ENCODE measurements around the gene EZH2. TPM values are rescaled to one million over a fixed set of nuclear protein-coding genes. Genes with fewer than 3 reads are reported as not detected.

EZH2 gene
- polyA plus RNA-seq, 1 of the 3 experiments (the other 2 are of a cell fraction) = 30.6 TPM

GRCh38 chr7:148898845-148899484 is 14.9 kb upstream of the EZH2 start:
- H3K4me2 ChIP-seq = no peak overlapping the region
- no peaks in the 10 kb centered on the region for H3K9me2 ChIP-seq
- no peaks in the 10 kb centered on the region for H3K36me3 ChIP-seq (replicated peaks in 1 of 2; ENCODE audit: control insufficient read depth in 1 of 2, insufficient read depth in 2 of 2, low read length in 1 of 2)
- TF ChIP-seq, protein P1, sequence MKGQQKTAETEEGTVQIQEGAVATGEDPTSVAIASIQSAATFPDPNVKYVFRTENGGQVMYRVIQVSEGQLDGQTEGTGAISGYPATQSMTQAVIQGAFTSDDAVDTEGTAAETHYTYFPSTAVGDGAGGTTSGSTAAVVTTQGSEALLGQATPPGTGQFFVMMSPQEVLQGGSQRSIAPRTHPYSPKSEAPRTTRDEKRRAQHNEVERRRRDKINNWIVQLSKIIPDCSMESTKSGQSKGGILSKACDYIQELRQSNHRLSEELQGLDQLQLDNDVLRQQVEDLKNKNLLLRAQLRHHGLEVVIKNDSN (IDR thresholded peaks at IDR 0.05; ENCODE audit: borderline replicate concordance, low read depth) = no peak
- TF ChIP-seq CTCF (IDR thresholded peaks at IDR 0.05) (no peak), NRF1 (IDR thresholded peaks at IDR 0.05; ENCODE audit: low read depth, low read length) (no peak), RCOR1 (IDR thresholded peaks at IDR 0.05; ENCODE audit: low read length) (no peak), FOXM1 (IDR thresholded peaks at IDR 0.05; ENCODE audit: low read depth) (no peak), JUND (IDR thresholded peaks at IDR 0.05) (no peak), TCF12 (IDR thresholded peaks at IDR 0.05) (no peak), SIN3A (IDR thresholded peaks at IDR 0.05; ENCODE audit: borderline replicate concordance, low read depth, low read length) (no peak), YY1 (IDR thresholded peaks at IDR 0.05; ENCODE audit: low read depth) (no peak), RXRA (IDR thresholded peaks at IDR 0.05; ENCODE audit: borderline replicate concordance, low read depth) (no peak), TAF1 (IDR thresholded peaks at IDR 0.05; ENCODE audit: borderline replicate concordance, low read depth, low read length) (no peak)
- TF ChIP-seq, protein P2, sequence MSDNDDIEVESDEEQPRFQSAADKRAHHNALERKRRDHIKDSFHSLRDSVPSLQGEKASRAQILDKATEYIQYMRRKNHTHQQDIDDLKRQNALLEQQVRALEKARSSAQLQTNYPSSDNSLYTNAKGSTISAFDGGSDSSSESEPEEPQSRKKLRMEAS (IDR thresholded peaks at IDR 0.05; ENCODE audit: low read depth) = no peak
- TF ChIP-seq, protein P3, sequence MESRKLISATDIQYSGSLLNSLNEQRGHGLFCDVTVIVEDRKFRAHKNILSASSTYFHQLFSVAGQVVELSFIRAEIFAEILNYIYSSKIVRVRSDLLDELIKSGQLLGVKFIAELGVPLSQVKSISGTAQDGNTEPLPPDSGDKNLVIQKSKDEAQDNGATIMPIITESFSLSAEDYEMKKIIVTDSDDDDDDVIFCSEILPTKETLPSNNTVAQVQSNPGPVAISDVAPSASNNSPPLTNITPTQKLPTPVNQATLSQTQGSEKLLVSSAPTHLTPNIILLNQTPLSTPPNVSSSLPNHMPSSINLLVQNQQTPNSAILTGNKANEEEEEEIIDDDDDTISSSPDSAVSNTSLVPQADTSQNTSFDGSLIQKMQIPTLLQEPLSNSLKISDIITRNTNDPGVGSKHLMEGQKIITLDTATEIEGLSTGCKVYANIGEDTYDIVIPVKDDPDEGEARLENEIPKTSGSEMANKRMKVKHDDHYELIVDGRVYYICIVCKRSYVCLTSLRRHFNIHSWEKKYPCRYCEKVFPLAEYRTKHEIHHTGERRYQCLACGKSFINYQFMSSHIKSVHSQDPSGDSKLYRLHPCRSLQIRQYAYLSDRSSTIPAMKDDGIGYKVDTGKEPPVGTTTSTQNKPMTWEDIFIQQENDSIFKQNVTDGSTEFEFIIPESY (IDR thresholded peaks at IDR 0.05; ENCODE audit: borderline replicate concordance, low read depth) = no peak
- H3K4me1 ChIP-seq (ENCODE audit: control insufficient read depth in 1 of 2, insufficient read depth in 2 of 2, low read depth in 1 of 2, low read length in 1 of 2) = no peaks in the 10 kb centered on the region
- POLR2A ChIA-PET = no interaction called here
- H3K4me3 ChIP-seq (ENCODE audit: low read depth in 2 of 2, low read length in 1 of 2) = no peak overlapping the region
- no peak for DNase-seq
- no peak overlapping the region; the same call in 1 of the 2 replicates for H2AFZ ChIP-seq (ENCODE audit: low read depth)
- CTCF ChIA-PET = interaction anchor here (1.0 to 1.7 kb wide), 3 partner anchors 8 to 43 kb away, joined by 3 to 4 read pairs (median 3); no protein-coding TSS in a partner anchor
- WGBS (ENCODE audit: low lambda C conversion rate) = 70% methylated on average over 6 of the region's 6 CpGs
- H3K9ac ChIP-seq = no peak overlapping the region
- H3K9me3 ChIP-seq = no peaks in the 10 kb centered on the region
- H4K20me1 ChIP-seq (ENCODE audit: insufficient read depth) = no peaks in the 10 kb centered on the region
- H3K79me2 ChIP-seq (ENCODE audit: insufficient read depth) = no peaks in the 10 kb centered on the region
- no peak overlapping the region for H3K27ac ChIP-seq (ENCODE audit: low read depth in 2 of 2, low read length in 1 of 2)
- H3K27me3 ChIP-seq (ENCODE audit: insufficient read depth) = no peaks in the 10 kb centered on the region
- no peaks in the 10 kb centered on the region for H3F3A ChIP-seq (replicated peaks; ENCODE audit: insufficient read depth)

All from SK-N-SH (cell line).